ENCODE data around the gene RFX5. TPM values are rescaled to one million over a fixed set of nuclear protein-coding genes. Genes with fewer than 3 reads are reported as not detected.

The RFX5 gene
- total and polyA plus RNA-seq, 2 of the 13 experiments (the other 11 are each of a cell fraction or from before 2014, with no cell fraction given): 17.9 to 36.2 TPM

DNA sequence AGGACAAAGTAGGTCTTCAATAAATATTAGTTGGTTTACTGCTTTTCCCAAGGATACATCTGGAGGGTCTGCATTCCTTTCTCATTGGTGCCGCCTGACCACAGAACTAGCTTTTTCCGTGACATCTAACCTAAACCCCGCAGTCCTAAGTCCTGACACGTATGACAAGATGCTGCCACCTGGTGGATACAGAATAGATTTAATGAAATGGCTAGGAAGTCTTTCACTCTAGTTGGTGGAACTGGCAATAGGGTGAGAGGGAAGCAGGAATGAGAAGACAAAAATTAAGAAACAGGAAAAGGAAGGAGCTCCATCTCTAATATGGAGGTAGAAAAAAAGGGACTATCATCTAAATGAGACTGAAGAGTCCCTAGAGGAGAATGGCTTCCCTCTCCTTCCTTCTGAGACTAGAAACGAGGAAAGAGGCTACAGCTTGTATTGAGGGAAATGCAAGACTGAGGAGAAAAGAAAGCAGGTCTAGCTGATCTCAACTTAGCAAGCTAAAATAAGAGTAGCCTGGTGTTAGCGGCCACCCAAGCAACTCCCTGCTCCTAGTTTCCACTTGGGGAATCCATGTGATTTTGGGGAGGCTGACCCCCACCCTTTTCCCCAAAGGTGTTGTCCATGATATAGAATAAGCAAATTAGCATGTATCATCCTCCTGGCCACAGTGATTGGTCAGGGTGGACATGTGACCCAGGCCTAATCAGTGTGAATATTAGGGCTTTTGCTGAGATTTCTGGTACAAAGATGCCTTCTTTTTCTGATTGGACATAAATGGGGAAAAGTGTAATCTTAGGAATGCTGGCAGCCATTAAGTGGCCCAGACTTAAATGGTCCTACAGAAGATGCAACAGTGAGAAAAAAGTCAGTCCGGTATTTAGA lies 5.9 kb downstream of the RFX5 start (continued):
- TF ChIP-seq, protein P1, sequence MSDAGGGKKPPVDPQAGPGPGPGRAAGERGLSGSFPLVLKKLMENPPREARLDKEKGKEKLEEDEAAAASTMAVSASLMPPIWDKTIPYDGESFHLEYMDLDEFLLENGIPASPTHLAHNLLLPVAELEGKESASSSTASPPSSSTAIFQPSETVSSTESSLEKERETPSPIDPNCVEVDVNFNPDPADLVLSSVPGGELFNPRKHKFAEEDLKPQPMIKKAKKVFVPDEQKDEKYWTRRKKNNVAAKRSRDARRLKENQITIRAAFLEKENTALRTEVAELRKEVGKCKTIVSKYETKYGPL (CRISPR knock-in tag; IDR thresholded peaks at IDR 0.05): no peak
- TF ChIP-seq HIVEP1 (CRISPR knock-in tag; IDR thresholded peaks at IDR 0.05) (no peak), ZBTB3 (CRISPR knock-in tag; IDR thresholded peaks at IDR 0.05; ENCODE audit: borderline replicate concordance, low read depth) (no peak), ZNF83 (CRISPR knock-in tag; IDR thresholded peaks at IDR 0.05; ENCODE audit: borderline replicate concordance) (no peak), FOSL2 (CRISPR knock-in tag; IDR thresholded peaks at IDR 0.05) (peak; percentile 21; the same call in 1 of the 2 replicates), EED (CRISPR knock-in tag; IDR thresholded peaks at IDR 0.05) (no peak), THAP7 (CRISPR knock-in tag; IDR thresholded peaks at IDR 0.05) (peak; percentile 57; the same call in 1 of the 2 replicates)

DNA sequence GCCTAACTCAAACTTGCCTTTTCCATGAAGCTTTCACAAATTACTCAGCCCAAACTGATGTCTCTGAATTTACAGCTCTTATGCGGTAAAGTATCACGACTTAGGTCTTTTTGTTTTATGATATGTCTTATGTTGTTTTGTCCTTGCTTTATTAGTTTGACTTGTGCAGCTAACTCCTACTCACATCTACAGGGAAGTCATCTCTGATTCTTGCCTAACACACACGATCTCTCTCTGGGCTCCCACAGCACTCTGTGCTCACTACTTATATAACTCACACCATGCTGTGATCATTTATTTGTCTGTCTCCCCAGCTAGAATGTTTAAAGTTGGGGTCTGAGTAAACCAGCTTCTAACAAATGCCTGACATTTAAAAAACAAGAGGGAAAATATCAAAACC lies 10.5 kb downstream of the RFX5 start:
- Histone ChIP-seq H3K27ac (ENCODE audit: extremely low read length, insufficient read depth, low read length) (no peak overlapping the region), H3K27me3 (ENCODE audit: control insufficient read depth in 1 of 2, insufficient read depth in 2 of 2, low read length in 2 of 2) (no peaks in the 10 kb centered on the region), H3K36me3 (replicated peaks in 1 of 2; ENCODE audit: control insufficient read depth in 1 of 2, insufficient read depth in 2 of 2, low read length in 2 of 2) (no peaks in the 10 kb centered on the region), H3K4me3 (replicated peaks in 1 of 3; ENCODE audit: insufficient read depth in 1 of 3, low read depth in 2 of 3, low read length in 3 of 3) (no peak overlapping the region), H3K4me2 (ENCODE audit: low read depth, low read length) (no peak overlapping the region), H3K4me1 (ENCODE audit: insufficient read depth, low read length) (no peaks in the 10 kb centered on the region), H3K9me3 (ENCODE audit: low read length) (no peaks in the 10 kb centered on the region), H4K20me1 (ENCODE audit: insufficient read depth, low read length) (no peaks in the 10 kb centered on the region), H2AFZ (ENCODE audit: low read length) (no peak overlapping the region), H3K9ac (ENCODE audit: insufficient read depth, low read depth, low read length) (no peak overlapping the region), H3K79me2 (ENCODE audit: insufficient read depth, low read length) (no peaks in the 10 kb centered on the region)
- in situ Hi-C loops (cut with HindIII; ENCODE audit: extremely low pct_ligation_motif_present, low pct_unique_long_range_greater_than_20kb): no loop called here
- DNase-seq (ENCODE audit: low spot score): no peak
- ATAC-seq: peak; percentile 27; the same call in 1 of the 3 replicates
- no peak for FAIRE-seq
- POLR2A ChIA-PET: interaction anchor here (0.9 to 2.0 kb wide), 2 partner anchors 9 to 55 kb away, joined by 3 to 7 read pairs; partner anchors contain the start of genes PI4KB and ZNF687
- CTCF ChIA-PET (ENCODE audit: low intra/inter-chr PET ratio, low total read pairs): no interaction called here
- intact Hi-C loops (cut with micrococcal nuclease; ENCODE audit: unreplicated experiment): no loop called here
- 54% methylated on average over 3 of the region's 3 CpGs for WGBS (ENCODE audit: low lambda C conversion rate)
- no TSS peak for BruUV-seq (replicated peaks)
- TF ChIP-seq HDAC6 (IDR thresholded peaks at IDR 0.05; ENCODE audit: low read depth, low read length) (no peak), ZNF382 (CRISPR knock-in tag; IDR thresholded peaks at IDR 0.05; ENCODE audit: borderline replicate concordance) (no peak), HDAC2 (CRISPR knock-in tag; IDR thresholded peaks at IDR 0.05) (no peak), TAF15 (IDR thresholded peaks at IDR 0.05; ENCODE audit: low read depth, low read length, poor library complexity, severe bottlenecking) (no peak), TAF1 (CRISPR knock-in tag; IDR thresholded peaks at IDR 0.05) (no peak), SOX6 (IDR thresholded peaks at IDR 0.05) (no peak), SOX6 (CRISPR knock-in tag; IDR thresholded peaks at IDR 0.05) (no peak)
- TF ChIP-seq, protein P2, sequence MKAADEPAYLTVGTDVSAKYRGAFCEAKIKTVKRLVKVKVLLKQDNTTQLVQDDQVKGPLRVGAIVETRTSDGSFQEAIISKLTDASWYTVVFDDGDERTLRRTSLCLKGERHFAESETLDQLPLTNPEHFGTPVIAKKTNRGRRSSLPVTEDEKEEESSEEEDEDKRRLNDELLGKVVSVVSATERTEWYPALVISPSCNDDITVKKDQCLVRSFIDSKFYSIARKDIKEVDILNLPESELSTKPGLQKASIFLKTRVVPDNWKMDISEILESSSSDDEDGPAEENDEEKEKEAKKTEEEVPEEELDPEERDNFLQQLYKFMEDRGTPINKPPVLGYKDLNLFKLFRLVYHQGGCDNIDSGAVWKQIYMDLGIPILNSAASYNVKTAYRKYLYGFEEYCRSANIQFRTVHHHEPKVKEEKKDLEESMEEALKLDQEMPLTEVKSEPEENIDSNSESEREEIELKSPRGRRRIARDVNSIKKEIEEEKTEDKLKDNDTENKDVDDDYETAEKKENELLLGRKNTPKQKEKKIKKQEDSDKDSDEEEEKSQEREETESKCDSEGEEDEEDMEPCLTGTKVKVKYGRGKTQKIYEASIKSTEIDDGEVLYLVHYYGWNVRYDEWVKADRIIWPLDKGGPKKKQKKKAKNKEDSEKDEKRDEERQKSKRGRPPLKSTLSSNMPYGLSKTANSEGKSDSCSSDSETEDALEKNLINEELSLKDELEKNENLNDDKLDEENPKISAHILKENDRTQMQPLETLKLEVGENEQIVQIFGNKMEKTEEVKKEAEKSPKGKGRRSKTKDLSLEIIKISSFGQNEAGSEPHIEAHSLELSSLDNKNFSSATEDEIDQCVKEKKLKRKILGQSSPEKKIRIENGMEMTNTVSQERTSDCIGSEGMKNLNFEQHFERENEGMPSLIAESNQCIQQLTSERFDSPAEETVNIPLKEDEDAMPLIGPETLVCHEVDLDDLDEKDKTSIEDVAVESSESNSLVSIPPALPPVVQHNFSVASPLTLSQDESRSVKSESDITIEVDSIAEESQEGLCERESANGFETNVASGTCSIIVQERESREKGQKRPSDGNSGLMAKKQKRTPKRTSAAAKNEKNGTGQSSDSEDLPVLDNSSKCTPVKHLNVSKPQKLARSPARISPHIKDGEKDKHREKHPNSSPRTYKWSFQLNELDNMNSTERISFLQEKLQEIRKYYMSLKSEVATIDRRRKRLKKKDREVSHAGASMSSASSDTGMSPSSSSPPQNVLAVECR (CRISPR knock-in tag; IDR thresholded peaks at IDR 0.05; ENCODE audit: borderline replicate concordance): no peak

All from HepG2 (cell line).